AG04450 (cell line): Measurements from ENCODE around the gene ZBED3. TPM values are rescaled to one million over a fixed set of nuclear protein-coding genes. Genes with fewer than 3 reads are reported as not detected.
A peak's percentile ranks its signal among the peaks of the same experiment; 100 is the strongest.

Experiments used
- CTCF ChIA-PET: fragments of 300-600, 350-600 bp; formaldehyde crosslinking; extraction: SDS; loops from one replicate; lab custom pipeline; 2022; ENCODE audit warnings: antibody characterized with exemption, inconsistent platforms; lab: Charles Lee
- POLR2A ChIA-PET: fragments of 350-600 bp; formaldehyde crosslinking; extraction: SDS; loops from one replicate; lab custom pipeline; 2021; ENCODE audit warnings: antibody characterized with exemption, inconsistent platforms; lab: Yijun Ruan, JAX
- DNase-seq: peaks from one replicate; pipeline ENCODE4 v3.0.0-alpha.2; 2011; ENCODE audit warnings: low read depth, low spot score
- H3K27ac ChIP-seq: one replicate; pipeline ENCODE4 v1.5.1; 2012; ENCODE audit warnings: low read depth, low read length, control low read depth
- H3K27me3 ChIP-seq: one replicate; pipeline ENCODE4 v1.6.0; 2012; ENCODE audit warnings: low read length; ENCODE audit not compliant: control insufficient read depth, insufficient read depth
- H3K4me3 ChIP-seq: 2 replicates; pipeline ENCODE4 v1.5.1; 2011; ENCODE audit warnings: mild to moderate bottlenecking, low read depth, low read length, control low read depth
- H3K9me3 ChIP-seq: 2 replicates; pipeline ENCODE4 v1.5.1; 2012; ENCODE audit warnings: low read length; ENCODE audit not compliant: control insufficient read depth, insufficient read depth
- polyA plus RNA-seq: library from polyadenylated mRNA; depleted of rRNA; stranded (reverse); fragments of >200 nt; gene quantifications from 2 replicates; pipeline ENCODE4 v1.2.3, GENCODE V29; 2011
- TF ChIP-seq, protein P1 (sequence below): IDR thresholded peaks from 2 replicates; pipeline ENCODE4 v1.5.1; 2011; ENCODE audit warnings: low read depth, low read length, control low read depth, inconsistent platforms

ZBED3 gene
- polyA plus RNA-seq, 1 experiment: 7.3 TPM

DNA sequence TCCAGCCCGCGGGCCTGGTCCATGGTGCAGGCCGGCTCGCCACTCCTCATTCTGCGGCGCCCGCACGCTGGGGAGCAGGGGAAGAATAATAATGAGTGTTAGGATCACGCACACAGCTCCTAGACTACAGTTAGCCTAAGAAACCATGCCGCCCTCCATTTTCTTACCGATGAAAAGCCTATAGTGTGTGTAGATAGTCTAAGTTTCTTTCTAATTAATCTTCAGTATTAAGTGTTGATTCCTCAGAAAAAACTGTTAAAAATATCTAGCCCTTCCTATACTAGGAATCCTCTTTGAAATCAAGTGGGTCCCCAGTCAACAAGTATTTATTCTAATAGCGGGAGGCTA lies 9.3 kb downstream of the ZBED3 start:
- POLR2A ChIA-PET: interaction anchor here (1.1 kb wide), 1 partner anchor 9 kb away, joined by 3 read pairs; no protein-coding TSS in a partner anchor
- TF ChIP-seq, protein P1, sequence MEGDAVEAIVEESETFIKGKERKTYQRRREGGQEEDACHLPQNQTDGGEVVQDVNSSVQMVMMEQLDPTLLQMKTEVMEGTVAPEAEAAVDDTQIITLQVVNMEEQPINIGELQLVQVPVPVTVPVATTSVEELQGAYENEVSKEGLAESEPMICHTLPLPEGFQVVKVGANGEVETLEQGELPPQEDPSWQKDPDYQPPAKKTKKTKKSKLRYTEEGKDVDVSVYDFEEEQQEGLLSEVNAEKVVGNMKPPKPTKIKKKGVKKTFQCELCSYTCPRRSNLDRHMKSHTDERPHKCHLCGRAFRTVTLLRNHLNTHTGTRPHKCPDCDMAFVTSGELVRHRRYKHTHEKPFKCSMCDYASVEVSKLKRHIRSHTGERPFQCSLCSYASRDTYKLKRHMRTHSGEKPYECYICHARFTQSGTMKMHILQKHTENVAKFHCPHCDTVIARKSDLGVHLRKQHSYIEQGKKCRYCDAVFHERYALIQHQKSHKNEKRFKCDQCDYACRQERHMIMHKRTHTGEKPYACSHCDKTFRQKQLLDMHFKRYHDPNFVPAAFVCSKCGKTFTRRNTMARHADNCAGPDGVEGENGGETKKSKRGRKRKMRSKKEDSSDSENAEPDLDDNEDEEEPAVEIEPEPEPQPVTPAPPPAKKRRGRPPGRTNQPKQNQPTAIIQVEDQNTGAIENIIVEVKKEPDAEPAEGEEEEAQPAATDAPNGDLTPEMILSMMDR: no peak
- CTCF ChIA-PET: interaction anchor here (0.7 to 2.7 kb wide), 14 partner anchors 9 to 415 kb away, joined by 3 to 39 read pairs (median 4); partner anchors contain the start of genes AGGF1, WDR41 and ZBED3
- Histone ChIP-seq H3K4me3 (no peak overlapping the region), H3K27ac (no peak overlapping the region), H3K27me3 (no peaks in the 10 kb centered on the region), H3K9me3 (no peaks in the 10 kb centered on the region; the same call in 1 of the 2 replicates)
- DNase-seq: no peak

DNA sequence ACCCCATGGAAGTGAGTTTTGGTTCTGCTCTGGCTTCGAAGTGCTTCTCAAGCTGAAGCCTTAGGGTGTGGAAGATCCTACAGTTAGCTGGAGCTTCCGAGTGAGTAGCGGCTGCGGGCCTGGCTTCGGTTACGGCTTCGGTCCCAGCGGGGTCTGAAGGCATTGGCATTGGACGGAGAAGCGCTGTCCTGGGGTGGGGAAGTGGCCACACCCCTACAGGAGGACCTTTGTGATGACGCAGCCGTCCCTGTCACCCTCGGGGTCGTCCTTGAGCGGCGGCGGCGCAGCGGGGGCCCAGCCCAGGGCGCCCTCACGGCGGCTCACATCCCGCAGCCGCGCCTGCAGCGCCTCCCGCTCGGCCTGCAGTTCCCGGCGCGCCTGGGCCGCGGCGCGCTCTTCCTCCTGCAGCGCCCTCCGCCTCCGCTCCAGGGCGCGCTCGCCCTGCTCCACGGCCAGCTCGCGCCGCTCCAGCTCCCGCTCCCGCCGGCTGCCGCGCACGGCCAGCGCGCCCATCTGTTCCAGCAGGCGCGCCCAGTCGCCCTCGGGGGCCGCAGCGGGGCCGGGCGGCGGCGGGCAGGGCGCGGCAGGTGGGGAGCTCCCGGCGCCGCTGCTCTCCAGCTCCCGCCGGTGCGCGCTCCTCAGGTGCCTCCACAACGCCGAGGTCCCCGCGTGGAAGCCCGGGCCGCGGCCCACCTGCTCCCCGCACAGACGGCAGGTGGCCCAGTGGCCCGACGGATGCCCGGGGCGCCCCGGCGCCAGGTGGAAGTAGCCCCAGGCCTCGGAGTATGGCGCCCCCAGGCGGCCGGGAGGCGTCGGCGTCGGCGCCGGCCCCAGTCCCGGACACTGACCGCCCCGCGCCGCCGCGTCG lies 9.9 kb downstream of the ZBED3 start:
- POLR2A ChIA-PET: interaction anchor here (1.0 to 1.1 kb wide), 2 partner anchors 9 kb away, joined by 3 read pairs; no protein-coding TSS in a partner anchor
- CTCF ChIA-PET: interaction anchor here (0.6 to 2.7 kb wide), 24 partner anchors 10 to 1519 kb away, joined by 3 to 39 read pairs (median 4); partner anchors contain the start of genes AGGF1, WDR41 and ZBED3
- H3K27ac ChIP-seq: no peak overlapping the region
- no peaks in the 10 kb centered on the region; the same call in 1 of the 2 replicates for H3K9me3 ChIP-seq
- DNase-seq: peak; percentile 11
- no peaks in the 10 kb centered on the region for H3K27me3 ChIP-seq
- TF ChIP-seq, protein P1: peak; percentile 46
- peak overlapping the region; percentile 47 for H3K4me3 ChIP-seq

GRCh38 chr5:77074745-77075144 lies 12.3 kb downstream of the ZBED3 start:
- Histone ChIP-seq H3K9me3 (no peaks in the 10 kb centered on the region; the same call in 1 of the 2 replicates), H3K27ac (no peak overlapping the region), H3K4me3 (no peak overlapping the region), H3K27me3 (no peaks in the 10 kb centered on the region)
- no peak for DNase-seq
- TF ChIP-seq, protein P1: no peak
- ChIA-PET CTCF (no interaction called here), POLR2A (no interaction called here)

DNA sequence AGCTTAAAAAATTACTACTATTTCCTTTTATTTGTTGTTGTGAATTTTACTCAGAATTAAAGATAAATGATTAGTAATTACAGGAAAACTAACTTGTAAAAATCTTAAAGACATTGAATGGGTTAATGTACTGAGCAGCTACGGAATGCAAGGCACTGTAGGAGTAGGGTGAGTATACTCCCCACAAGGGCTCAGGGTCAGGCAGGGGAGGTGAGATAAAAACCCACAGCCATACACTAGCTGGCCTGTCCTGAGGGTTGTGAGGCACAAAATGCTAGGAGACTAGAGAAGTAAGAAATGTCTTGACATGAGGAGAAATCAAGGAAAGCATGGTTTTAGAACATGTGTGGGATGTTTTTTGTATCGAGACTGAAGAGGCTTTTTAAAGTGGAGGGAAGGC lies 13.4 kb downstream of the ZBED3 start:
- Histone ChIP-seq H3K4me3 (no peak overlapping the region), H3K9me3 (no peaks in the 10 kb centered on the region; the same call in 1 of the 2 replicates), H3K27me3 (no peaks in the 10 kb centered on the region), H3K27ac (no peak overlapping the region)
- DNase-seq: no peak
- ChIA-PET POLR2A (no interaction called here), CTCF (no interaction called here)
- TF ChIP-seq, protein P1: no peak
